ENCODE results near the gene AGT. TPM values are rescaled to one million over a fixed set of nuclear protein-coding genes. Genes with fewer than 3 reads are reported as not detected.

AGT gene
- 1 to 10 TPM in 2 of 3 donors, under 1 TPM in 1; 0.59 to 9.1 (median 8.2) TPM for total RNA-seq

DNA sequence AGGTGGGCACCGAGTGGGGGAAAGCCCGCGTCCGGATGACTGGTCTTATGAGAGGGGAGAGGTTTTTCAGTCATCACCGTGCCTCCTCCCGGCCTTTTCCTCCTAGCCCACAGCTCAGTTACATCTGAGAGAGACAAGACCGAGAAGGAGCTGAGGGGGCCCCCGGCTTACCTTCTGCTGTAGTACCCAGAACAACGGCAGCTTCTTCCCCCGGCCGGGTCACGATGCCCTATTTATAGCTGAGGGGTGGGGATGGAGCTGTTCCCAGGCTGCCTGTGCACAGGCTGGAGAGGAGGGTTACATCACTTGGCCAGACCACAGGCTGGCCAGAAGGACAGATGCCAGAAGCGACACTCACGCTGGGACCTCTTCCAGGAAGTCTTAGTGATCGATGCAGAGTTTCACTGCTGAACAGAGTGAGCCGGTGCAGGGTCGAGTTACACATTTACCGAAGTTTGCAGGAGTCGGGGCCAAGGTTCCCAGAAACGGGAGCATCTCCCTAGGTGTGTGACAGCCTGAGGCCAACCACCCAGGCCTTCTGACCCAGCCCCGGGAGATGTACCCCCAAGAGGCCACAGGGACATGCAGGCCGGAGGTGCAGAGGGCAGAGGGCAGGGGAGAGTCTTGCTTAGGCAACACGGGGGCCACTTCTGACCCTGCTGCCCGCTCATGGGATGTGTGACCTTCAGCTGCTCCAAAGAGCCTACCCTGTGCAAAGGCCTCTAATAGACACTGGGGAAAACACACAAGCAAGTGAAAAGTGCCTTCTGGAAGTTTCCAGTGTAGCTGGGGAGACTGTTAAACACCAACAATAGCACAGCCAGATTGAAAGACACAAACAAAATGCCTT, at the start of gene AGT:
Gene AGT (minus strand): TSS at position 208 of the 850 bp plus-strand sequence. CDS start 3,299 bp downstream, outside the sequence.
- DNase-seq (ENCODE audit: low spot score in 2 of 2), result peak in 1 of 2 donors; percentile 32
- H3K4me1 ChIP-seq, result peaks cover 0 to 7% of the 10 kb centered on the region in 2 donors
- no peaks in the 10 kb centered on the region for H3K27me3 ChIP-seq
- TF ChIP-seq POLR2A (IDR thresholded peaks at IDR 0.05) (no peak), POLR2AphosphoS5 (IDR thresholded peaks at IDR 0.05) (no peak)
- TF ChIP-seq, protein P1, sequence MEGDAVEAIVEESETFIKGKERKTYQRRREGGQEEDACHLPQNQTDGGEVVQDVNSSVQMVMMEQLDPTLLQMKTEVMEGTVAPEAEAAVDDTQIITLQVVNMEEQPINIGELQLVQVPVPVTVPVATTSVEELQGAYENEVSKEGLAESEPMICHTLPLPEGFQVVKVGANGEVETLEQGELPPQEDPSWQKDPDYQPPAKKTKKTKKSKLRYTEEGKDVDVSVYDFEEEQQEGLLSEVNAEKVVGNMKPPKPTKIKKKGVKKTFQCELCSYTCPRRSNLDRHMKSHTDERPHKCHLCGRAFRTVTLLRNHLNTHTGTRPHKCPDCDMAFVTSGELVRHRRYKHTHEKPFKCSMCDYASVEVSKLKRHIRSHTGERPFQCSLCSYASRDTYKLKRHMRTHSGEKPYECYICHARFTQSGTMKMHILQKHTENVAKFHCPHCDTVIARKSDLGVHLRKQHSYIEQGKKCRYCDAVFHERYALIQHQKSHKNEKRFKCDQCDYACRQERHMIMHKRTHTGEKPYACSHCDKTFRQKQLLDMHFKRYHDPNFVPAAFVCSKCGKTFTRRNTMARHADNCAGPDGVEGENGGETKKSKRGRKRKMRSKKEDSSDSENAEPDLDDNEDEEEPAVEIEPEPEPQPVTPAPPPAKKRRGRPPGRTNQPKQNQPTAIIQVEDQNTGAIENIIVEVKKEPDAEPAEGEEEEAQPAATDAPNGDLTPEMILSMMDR (IDR thresholded peaks at IDR 0.05), result no peak
- H3K9me3 ChIP-seq, result no peaks in the 10 kb centered on the region
- intact Hi-C loops (cut with DNase I; ENCODE audit: low total_unique reads), result loop anchor here (10.0 kb wide), 1 partner anchor 1681 kb away; no protein-coding TSS in a partner anchor
- peak within 1 kb of the TSS in 1 of 2 donors; percentile 33 for H3K27ac ChIP-seq
- peak within 1 kb of the TSS in 2 of 3 donors; percentile 29 to 40 for H3K4me3 ChIP-seq
- no peaks in the 10 kb centered on the region for H3K36me3 ChIP-seq

DNA sequence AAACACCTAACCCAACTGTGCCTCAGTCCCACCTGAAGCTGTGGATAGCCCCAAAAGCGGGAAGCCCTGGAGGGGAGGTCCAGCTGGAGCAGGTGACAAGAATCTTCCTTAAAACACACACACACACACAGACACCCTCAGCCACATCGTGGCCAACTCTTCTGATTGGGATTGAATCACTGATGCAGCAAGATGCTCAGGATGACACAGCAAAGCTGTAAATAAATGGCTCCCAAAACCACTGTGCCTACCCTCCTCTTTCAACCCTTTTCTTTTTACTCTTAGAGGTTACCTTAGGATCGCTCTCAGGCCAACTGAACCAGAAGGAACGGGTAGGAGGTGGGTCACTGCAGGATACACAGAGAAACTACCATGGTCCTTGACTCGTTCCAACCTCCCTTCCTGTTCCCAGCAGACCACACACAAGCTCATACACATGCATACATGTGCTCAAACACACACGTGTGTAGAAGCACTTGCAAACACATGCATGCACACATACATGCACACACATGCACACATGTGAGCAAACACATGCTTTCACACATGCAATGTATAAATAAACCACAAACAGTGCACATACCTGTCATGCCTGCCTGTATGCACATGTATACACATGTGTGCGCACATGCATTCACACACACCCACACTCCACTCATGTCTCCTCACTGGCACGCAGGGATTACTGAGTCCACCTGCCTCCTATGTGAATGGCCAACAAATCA, 47.7 kb upstream of the AGT start:
- no peaks in the 10 kb centered on the region for H3K27me3 ChIP-seq
- intact Hi-C loops (cut with DNase I; ENCODE audit: low total_unique reads), result no loop called here
- no peak overlapping the region for H3K27ac ChIP-seq
- TF ChIP-seq POLR2A (IDR thresholded peaks at IDR 0.05) (no peak), POLR2AphosphoS5 (IDR thresholded peaks at IDR 0.05) (no peak)
- TF ChIP-seq, protein P1 (IDR thresholded peaks at IDR 0.05), result no peak
- no peaks in the 10 kb centered on the region for H3K36me3 ChIP-seq
- no peak for DNase-seq (ENCODE audit: low spot score in 2 of 2)
- no peak overlapping the region for H3K4me3 ChIP-seq
- H3K9me3 ChIP-seq, result no peaks in the 10 kb centered on the region
- H3K4me1 ChIP-seq, result no peaks in the 10 kb centered on the region

DNA sequence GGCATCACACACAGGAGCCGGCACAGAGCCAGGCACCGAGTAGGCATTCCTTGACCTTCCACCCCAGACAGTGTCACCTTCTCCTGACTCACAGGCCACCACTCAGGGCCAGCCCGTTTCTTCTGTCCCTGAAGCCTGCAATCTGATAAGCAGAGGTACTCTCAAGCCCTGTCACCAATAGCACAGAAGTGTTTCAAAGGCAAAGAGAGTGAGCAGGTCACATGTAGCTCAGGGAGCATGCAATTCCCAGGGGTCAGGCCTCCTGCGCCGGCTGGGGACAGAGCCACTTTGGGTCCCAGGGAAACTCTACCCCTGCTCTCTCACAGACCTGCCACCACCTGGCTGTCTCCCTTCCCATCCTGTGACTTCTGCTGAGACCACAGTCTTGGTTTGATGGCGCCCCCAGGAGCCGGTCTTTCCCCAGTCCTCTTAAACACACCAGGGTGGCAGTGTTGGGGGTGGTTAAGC, 46.5 kb upstream of the AGT start:
- no peak overlapping the region for H3K27ac ChIP-seq
- H3K9me3 ChIP-seq, result no peaks in the 10 kb centered on the region
- DNase-seq (ENCODE audit: low spot score in 2 of 2), result no peak
- TF ChIP-seq POLR2AphosphoS5 (IDR thresholded peaks at IDR 0.05) (no peak), POLR2A (IDR thresholded peaks at IDR 0.05) (no peak)
- TF ChIP-seq, protein P1 (IDR thresholded peaks at IDR 0.05), result no peak
- no peak overlapping the region for H3K4me3 ChIP-seq
- intact Hi-C loops (cut with DNase I; ENCODE audit: low total_unique reads), result no loop called here
- H3K36me3 ChIP-seq, result no peaks in the 10 kb centered on the region
- no peaks in the 10 kb centered on the region for H3K27me3 ChIP-seq
- no peaks in the 10 kb centered on the region for H3K4me1 ChIP-seq

DNA sequence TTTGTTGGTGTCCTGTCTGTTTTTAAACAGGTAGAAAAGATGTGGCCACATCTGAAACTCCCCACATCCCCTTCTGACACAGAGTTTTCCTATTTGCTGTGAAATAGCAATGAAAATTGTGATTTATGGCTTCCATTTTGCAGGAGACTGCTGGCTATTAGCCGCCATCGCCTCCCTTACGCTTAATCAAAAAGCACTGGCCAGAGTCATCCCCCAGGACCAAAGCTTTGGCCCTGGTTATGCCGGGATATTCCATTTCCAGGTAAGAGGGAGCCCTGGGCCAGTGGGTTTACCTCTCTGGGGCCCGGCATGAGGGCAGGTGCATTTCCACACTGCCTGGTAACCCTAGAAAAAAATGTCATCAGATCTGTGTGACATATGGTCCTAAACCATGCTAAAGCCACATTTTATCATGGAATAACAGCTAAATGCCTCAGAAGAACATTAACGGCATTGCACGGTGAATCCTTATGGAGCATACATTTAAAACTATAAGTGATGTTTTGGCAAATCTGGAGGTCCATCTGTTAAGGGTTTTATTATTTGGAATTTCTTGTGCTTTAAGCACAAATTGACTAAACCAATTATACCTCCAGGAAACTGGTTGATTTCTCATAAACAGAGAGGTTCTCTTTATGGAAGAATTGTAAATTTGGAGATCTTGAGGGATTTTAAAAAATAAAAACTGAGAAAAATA, 45.6 kb upstream of the AGT start:
- H3K27ac ChIP-seq, result no peak overlapping the region

More for the DNA sequence above, 45.6 kb upstream of the AGT start:
- TF ChIP-seq, protein P1 (IDR thresholded peaks at IDR 0.05), result no peak
- TF ChIP-seq POLR2A (IDR thresholded peaks at IDR 0.05) (no peak), POLR2AphosphoS5 (IDR thresholded peaks at IDR 0.05) (no peak)
- H3K4me3 ChIP-seq, result no peak overlapping the region
- H3K27me3 ChIP-seq, result no peaks in the 10 kb centered on the region
- no peaks in the 10 kb centered on the region for H3K9me3 ChIP-seq
- no peak for DNase-seq (ENCODE audit: low spot score in 2 of 2)
- H3K4me1 ChIP-seq, result no peaks in the 10 kb centered on the region
- no peaks in the 10 kb centered on the region for H3K36me3 ChIP-seq
- intact Hi-C loops (cut with DNase I; ENCODE audit: low total_unique reads), result no loop called here
